ENCODE measurements around the gene SLC38A1.
"Not testable (repeated sequence)": the region's sequence is repeated elsewhere in the genome, so short reads cannot be mapped to it uniquely, and the experiment has no call there.

SLC38A1 gene

DNA sequence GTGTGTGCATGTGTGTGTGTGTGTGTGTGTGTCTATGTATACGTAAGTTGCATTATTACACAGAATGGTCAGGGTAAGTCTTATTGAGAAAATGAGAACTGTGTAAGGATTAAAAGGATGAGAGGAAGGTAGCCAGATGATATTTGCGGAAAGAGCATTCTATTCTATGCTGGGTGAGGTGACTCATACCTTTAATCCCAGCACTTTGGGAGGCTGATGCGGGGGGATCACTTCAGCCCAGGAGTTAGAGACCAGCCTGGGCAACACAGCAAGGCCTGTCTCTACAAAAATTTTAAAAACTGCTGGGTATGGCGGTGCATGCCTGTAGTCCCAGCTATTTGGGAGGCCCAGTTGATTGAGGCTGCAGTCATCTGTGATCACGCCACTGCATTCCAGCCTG, 103.7 kb downstream of the SLC38A1 start:
- H3K4me3 ChIP-seq (ENCODE audit: control insufficient read depth, low read depth, low read length), result no peak overlapping the region
- TF ChIP-seq, protein P1, sequence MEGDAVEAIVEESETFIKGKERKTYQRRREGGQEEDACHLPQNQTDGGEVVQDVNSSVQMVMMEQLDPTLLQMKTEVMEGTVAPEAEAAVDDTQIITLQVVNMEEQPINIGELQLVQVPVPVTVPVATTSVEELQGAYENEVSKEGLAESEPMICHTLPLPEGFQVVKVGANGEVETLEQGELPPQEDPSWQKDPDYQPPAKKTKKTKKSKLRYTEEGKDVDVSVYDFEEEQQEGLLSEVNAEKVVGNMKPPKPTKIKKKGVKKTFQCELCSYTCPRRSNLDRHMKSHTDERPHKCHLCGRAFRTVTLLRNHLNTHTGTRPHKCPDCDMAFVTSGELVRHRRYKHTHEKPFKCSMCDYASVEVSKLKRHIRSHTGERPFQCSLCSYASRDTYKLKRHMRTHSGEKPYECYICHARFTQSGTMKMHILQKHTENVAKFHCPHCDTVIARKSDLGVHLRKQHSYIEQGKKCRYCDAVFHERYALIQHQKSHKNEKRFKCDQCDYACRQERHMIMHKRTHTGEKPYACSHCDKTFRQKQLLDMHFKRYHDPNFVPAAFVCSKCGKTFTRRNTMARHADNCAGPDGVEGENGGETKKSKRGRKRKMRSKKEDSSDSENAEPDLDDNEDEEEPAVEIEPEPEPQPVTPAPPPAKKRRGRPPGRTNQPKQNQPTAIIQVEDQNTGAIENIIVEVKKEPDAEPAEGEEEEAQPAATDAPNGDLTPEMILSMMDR (IDR thresholded peaks at IDR 0.05; ENCODE audit: control insufficient read depth, insufficient read depth, low read depth, low read length, missing control alignments), result no peak
- DNase-seq (ENCODE audit: low read depth), result no peak

DNA sequence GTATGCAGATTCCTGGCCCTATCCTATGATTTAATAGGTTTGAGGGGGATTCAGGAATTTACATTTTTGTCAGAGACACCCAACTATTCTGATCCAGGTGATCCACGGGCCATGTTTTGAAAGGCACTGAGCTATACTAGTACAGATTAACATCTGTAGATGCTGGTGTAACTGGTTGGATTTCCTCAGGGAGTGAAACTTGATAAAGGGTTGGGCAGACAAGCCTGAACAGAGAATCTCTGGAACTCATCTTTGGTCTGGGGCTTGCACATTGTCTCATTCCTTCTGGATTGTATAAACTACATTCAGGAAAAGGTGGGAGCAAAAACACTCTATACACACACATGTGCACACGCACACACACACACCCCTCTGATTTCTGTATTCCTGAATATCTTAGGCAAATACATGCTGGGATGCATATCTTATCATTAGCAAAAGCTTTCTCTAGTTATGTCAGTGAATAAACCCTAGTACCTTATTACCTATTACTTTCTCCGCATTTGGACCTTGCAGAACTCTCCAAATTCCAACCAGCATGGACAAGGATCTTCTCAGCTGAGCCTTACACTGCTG, 104.6 kb downstream of the SLC38A1 start:
- TF ChIP-seq, protein P1 (IDR thresholded peaks at IDR 0.05; ENCODE audit: control insufficient read depth, insufficient read depth, low read depth, low read length, missing control alignments), result no peak
- no peak overlapping the region for H3K4me3 ChIP-seq (ENCODE audit: control insufficient read depth, low read depth, low read length)
- DNase-seq (ENCODE audit: low read depth), result no peak

DNA sequence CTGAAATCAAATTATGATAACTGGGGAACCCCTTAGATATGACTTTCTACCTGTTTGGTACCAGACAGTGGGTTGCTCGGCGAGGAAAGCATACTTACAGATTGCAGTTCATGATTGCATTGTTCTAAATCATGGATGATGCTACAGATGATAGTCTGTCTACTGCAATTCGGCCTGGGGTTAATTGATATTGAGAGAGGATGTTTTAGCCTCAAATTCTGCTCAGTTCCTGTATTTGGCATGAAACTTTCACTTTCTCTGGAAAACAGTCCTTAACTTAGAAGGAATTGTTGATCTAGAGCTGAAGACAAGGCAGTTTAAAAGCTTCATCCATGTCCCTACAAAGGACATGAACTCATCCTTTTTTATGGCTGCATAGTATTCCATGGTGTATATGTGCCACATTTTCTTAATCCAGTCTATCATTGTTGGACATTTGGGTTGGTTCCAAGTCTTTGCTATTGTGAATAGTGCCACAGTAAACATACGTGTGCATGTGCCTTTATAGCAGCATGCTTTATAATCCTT, 106.2 kb downstream of the SLC38A1 start:
- H3K4me3 ChIP-seq (ENCODE audit: control insufficient read depth, low read depth, low read length); DNase-seq (ENCODE audit: low read depth): not testable (repeated sequence)

DNA sequence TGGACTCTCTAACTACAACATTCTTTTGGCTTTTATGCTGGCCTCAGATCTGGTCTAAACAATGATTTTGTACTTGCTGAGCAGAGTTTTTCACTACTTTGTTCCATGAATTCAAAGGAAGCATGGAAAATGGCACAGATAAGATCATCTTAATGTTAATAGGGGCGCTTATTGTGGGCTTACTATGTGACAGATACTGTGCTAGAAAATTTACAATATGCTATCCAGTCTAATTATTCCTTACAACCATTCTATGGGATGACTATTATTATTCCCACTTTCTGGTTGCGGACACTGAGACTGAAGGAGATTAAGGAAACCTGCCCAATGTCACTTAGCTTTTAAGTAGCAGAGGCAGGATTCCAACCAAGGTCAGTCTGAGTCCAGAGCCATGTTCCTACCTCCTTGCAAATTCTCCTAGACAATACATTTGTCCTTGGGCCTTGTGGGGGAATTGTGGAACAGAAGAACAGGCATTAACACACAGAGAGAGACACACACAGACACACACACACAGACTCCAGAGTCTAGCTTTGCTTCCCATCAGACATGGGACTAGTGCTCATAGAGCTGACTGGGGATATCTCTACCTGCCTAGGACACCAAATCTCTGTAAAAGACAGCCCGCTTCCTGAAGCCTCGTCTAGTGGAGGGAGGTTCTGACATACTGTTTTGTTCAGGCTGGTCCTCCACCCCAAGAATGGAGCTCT, 107.7 kb downstream of the SLC38A1 start:
- TF ChIP-seq, protein P1 (IDR thresholded peaks at IDR 0.05; ENCODE audit: control insufficient read depth, insufficient read depth, low read depth, low read length, missing control alignments), result no peak
- DNase-seq (ENCODE audit: low read depth), result no peak
- no peak overlapping the region for H3K4me3 ChIP-seq (ENCODE audit: control insufficient read depth, low read depth, low read length)

DNA sequence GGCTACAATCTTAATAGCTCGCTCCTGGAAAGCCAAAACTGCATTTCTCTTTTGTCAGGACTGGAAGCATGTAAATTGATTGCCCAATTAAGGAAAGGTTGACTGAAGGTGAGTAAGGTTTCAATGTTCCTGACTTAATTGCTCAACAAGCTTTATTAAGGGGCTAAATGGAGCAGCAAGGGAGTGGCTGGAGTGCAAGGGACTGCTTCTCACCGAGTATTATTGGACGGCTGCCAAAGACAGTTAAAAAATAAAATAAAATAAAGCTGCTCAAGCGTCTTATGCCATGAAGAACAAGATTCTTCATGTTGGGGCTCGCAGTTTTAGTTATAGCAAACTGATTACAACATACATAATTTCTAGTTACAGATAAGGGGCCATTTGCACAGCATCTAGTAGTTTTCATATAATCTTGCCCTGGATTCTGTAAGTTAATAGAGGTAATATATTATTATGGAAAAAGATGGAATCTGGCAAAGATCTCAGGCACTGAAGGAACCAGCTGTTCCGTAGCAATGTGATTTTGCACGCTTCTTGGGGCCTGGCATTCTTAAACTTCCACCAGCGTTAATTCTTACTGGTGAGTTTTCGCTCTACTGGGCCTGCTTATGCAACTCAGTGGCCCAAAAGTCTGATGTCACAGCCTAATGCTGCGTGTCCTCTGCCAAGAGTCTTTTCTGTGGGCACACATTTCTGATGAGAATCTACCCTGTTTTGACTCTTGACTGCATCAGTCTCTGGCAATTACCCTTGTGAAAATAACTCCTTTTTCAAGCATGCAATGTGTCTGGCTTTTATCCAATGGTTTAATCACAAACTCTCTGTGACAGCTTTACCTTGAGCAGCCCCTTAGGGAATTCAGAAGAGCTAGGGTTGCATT, 108.5 kb downstream of the SLC38A1 start:
- H3K4me3 ChIP-seq (ENCODE audit: control insufficient read depth, low read depth, low read length), result no peak overlapping the region
- no peak for DNase-seq (ENCODE audit: low read depth)
- TF ChIP-seq, protein P1 (IDR thresholded peaks at IDR 0.05; ENCODE audit: control insufficient read depth, insufficient read depth, low read depth, low read length, missing control alignments), result no peak

DNA sequence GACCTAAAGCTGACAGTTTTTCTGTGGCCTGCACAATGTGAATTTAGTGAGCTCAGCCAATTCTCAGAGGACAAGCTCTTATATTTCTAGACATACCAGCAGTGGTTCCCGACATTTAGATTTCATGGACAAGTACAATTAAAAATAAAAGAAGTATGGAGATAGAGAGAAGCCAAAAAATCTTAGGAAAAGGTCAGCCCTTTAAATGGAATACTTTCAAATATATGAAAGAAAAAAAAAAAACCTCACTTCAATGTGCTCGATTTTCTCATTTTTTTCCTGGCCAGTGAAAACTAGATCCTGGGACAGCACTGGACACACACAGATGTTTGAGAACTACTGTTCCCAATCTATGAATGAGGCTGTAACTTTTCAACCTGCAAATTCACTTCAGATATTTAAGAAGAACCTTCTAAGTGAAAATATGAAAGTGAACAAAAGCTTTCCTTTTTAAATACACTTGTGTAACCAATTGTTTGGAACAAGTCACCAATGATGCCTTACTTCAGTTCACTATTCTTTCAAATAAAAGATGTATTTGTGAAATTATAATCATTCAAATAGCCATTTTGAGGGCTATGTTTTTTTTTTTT, 109.4 kb downstream of the SLC38A1 start:
- TF ChIP-seq, protein P1 (IDR thresholded peaks at IDR 0.05; ENCODE audit: control insufficient read depth, insufficient read depth, low read depth, low read length, missing control alignments), result no peak
- DNase-seq (ENCODE audit: low read depth), result no peak
- no peak overlapping the region for H3K4me3 ChIP-seq (ENCODE audit: control insufficient read depth, low read depth, low read length)
